ENCODE measurements around the gene FNDC3A. TPM values are rescaled to one million over a fixed set of nuclear protein-coding genes. Genes with fewer than 3 reads are reported as not detected.
"Not testable (repeated sequence)": the region's sequence is repeated elsewhere in the genome, so short reads cannot be mapped to it uniquely, and the experiment has no call there.

FNDC3A gene
- total RNA-seq, 4 donors from 2014 or later = 90.3 to 125 (median 111) TPM

GRCh38 chr13:49060678-49061387, 85.1 kb downstream of the FNDC3A start:
- intact Hi-C loops (cut with DNase I) = no loop called here
- WGBS, 2 donors = 95 to 97% methylated on average over 3 of the region's 3 CpGs
- TF ChIP-seq CTCF (IDR thresholded peaks at IDR 0.05) (no peak), POLR2A (IDR thresholded peaks at IDR 0.05) (no peak)

GRCh38 chr13:49061388-49061752, 85.7 kb downstream of the FNDC3A start:
- DNase-seq; H3K27ac ChIP-seq; H3K27me3 ChIP-seq; intact Hi-C loops (cut with DNase I); H3K4me1 ChIP-seq; H3K4me3 ChIP-seq (replicated peaks in 1 of 3); H3K36me3 ChIP-seq; H3K9me3 ChIP-seq: not testable (repeated sequence)

More at GRCh38 chr13:49060678-49061387, 85.1 kb downstream of the FNDC3A start:
- Histone ChIP-seq H3K27ac (no peak overlapping the region), H3K4me1 (peaks cover 0 to 6% of the 10 kb centered on the region in 2 donors), H3K9me3 (no peaks in the 10 kb centered on the region), H3K27me3 (no peaks in the 10 kb centered on the region), H3K36me3 (no peaks in the 10 kb centered on the region), H3K4me3 (replicated peaks in 1 of 3) (no peak overlapping the region)
- DNase-seq = no peak

GRCh38 chr13:49062297-49062896, 86.7 kb downstream of the FNDC3A start:
- Histone ChIP-seq H3K9me3 (no peaks in the 10 kb centered on the region), H3K27me3 (no peaks in the 10 kb centered on the region), H3K36me3 (no peaks in the 10 kb centered on the region), H3K27ac (no peak overlapping the region), H3K4me1 (peaks cover 0 to 6% of the 10 kb centered on the region in 2 donors), H3K4me3 (replicated peaks in 1 of 3) (no peak overlapping the region)
- no peak for DNase-seq
- intact Hi-C loops (cut with DNase I) = no loop called here
- WGBS, 2 donors = 70 to 75% methylated on average over 3 of the region's 3 CpGs
- TF ChIP-seq CTCF (IDR thresholded peaks at IDR 0.05) = no peak

- H3K27me3 ChIP-seq = no peaks in the 10 kb centered on the region
- peaks cover 0 to 6% of the 10 kb centered on the region in 2 donors for H3K4me1 ChIP-seq
- H3K4me3 ChIP-seq (replicated peaks in 1 of 3) = no peak overlapping the region
- DNase-seq = no peak
- no peaks in the 10 kb centered on the region for H3K36me3 ChIP-seq
- intact Hi-C loops (cut with DNase I) = no loop called here
- TF ChIP-seq POLR2A (IDR thresholded peaks at IDR 0.05) (no peak), CTCF (IDR thresholded peaks at IDR 0.05) (no peak)
- no peak overlapping the region for H3K27ac ChIP-seq
- no peaks in the 10 kb centered on the region for H3K9me3 ChIP-seq
Measured at GRCh38 chr13:49063011-49063410, 87.3 kb downstream of the FNDC3A start.

GRCh38 chr13:49063497-49063896, 87.8 kb downstream of the FNDC3A start:
- no peak for TF ChIP-seq POLR2A (IDR thresholded peaks at IDR 0.05)
- TF ChIP-seq CTCF (IDR thresholded peaks at IDR 0.05) = no peak
- no peak for DNase-seq
- H3K36me3 ChIP-seq = no peaks in the 10 kb centered on the region
- peaks cover 0 to 6% of the 10 kb centered on the region in 2 donors for H3K4me1 ChIP-seq
- H3K27ac ChIP-seq = no peak overlapping the region
- 75 to 82% methylated on average over 1 of the region's 1 CpG for WGBS, 2 donors
- H3K4me3 ChIP-seq (replicated peaks in 1 of 3) = no peak overlapping the region
- H3K27me3 ChIP-seq = no peaks in the 10 kb centered on the region
- intact Hi-C loops (cut with DNase I) = no loop called here
- no peaks in the 10 kb centered on the region for H3K9me3 ChIP-seq

Measured in thyroid gland (tissue), 4 donors.